ENCODE results near the gene HHIPL1. TPM values are rescaled to one million over a fixed set of nuclear protein-coding genes. Genes with fewer than 3 reads are reported as not detected.

Gene HHIPL1
- total RNA-seq, 1 experiment from 2014 or later, result 2.1 TPM

- Histone ChIP-seq H3K36me3 (ENCODE audit: control insufficient read depth, insufficient read depth, low read length) (no peaks in the 10 kb centered on the region), H3K4me3 (ENCODE audit: low read depth in 2 of 2, low read length in 2 of 2) (no peak overlapping the region), H3K27ac (ENCODE audit: low read length) (no peak overlapping the region), H3K9me3 (ENCODE audit: control insufficient read depth, insufficient read depth, low read depth, low read length) (no peaks in the 10 kb centered on the region), H3K27me3 (ENCODE audit: control insufficient read depth, insufficient read depth, low read length) (peaks cover 2% of the 10 kb centered on the region), H3K4me1 (ENCODE audit: control insufficient read depth, insufficient read depth, low read length) (no peaks in the 10 kb centered on the region)
- no peak for DNase-seq (ENCODE audit: low read depth, low spot score)
- intact Hi-C loops (cut with micrococcal nuclease; ENCODE audit: unreplicated experiment) (no loop called here), in situ Hi-C loops (cut with HindIII; ENCODE audit: low pct_unique_long_range_greater_than_20kb, low sequenced_read_pairs) (no loop called here)
- ATAC-seq, result no peak
- no peak for TF ChIP-seq REST (IDR thresholded peaks at IDR 0.05; ENCODE audit: insufficient read depth in 1 of 2, low read depth in 2 of 2, low read length in 1 of 2)
- TF ChIP-seq SIN3A (IDR thresholded peaks at IDR 0.05; ENCODE audit: borderline replicate concordance, insufficient read depth, low read depth, low read length), result no peak
- no peak for TF ChIP-seq POLR2AphosphoS5 (IDR thresholded peaks at IDR 0.05; ENCODE audit: low read depth, low read length)
- TF ChIP-seq TCF7L2 (IDR thresholded peaks at IDR 0.05; ENCODE audit: low read depth, low read length), result no peak
- TF ChIP-seq, protein P1, sequence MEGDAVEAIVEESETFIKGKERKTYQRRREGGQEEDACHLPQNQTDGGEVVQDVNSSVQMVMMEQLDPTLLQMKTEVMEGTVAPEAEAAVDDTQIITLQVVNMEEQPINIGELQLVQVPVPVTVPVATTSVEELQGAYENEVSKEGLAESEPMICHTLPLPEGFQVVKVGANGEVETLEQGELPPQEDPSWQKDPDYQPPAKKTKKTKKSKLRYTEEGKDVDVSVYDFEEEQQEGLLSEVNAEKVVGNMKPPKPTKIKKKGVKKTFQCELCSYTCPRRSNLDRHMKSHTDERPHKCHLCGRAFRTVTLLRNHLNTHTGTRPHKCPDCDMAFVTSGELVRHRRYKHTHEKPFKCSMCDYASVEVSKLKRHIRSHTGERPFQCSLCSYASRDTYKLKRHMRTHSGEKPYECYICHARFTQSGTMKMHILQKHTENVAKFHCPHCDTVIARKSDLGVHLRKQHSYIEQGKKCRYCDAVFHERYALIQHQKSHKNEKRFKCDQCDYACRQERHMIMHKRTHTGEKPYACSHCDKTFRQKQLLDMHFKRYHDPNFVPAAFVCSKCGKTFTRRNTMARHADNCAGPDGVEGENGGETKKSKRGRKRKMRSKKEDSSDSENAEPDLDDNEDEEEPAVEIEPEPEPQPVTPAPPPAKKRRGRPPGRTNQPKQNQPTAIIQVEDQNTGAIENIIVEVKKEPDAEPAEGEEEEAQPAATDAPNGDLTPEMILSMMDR (IDR thresholded peaks at IDR 0.05), result no peak
- CTCF ChIA-PET, result no interaction called here
- no TSS peak for BruUV-seq (replicated peaks)
- POLR2A ChIA-PET, result no interaction called here
These were observed 44.6 kb downstream of the HHIPL1 start for GRCh38 chr14:99689266-99690236.

DNA sequence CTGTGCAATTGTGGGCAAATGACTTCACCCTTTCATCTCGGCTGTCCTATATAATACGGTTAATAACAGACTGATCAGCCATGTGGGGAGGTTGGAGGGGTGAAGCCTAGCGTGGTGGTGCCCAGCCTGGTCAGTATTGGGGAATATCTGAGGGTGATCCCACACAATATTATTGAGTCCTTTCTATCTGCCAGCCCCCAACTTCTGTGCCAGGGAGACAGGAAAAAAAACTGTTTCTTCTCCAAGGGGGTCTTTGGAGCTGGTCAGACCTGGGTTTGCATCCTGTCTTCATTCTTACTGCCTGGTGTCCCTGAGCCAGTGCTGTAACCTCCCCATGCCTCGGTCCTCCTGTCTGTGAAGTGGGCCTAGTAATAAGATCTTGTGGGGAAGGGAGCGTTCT, 45.7 kb downstream of the HHIPL1 start:
- intact Hi-C loops (cut with micrococcal nuclease; ENCODE audit: unreplicated experiment), result no loop called here
- no peak overlapping the region for H3K27ac ChIP-seq (ENCODE audit: low read length)
- TF ChIP-seq REST (IDR thresholded peaks at IDR 0.05; ENCODE audit: insufficient read depth in 1 of 2, low read depth in 2 of 2, low read length in 1 of 2), result no peak
- no peak for TF ChIP-seq SIN3A (IDR thresholded peaks at IDR 0.05; ENCODE audit: borderline replicate concordance, insufficient read depth, low read depth, low read length)
- no peak for TF ChIP-seq TCF7L2 (IDR thresholded peaks at IDR 0.05; ENCODE audit: low read depth, low read length)
- no peak for TF ChIP-seq POLR2AphosphoS5 (IDR thresholded peaks at IDR 0.05; ENCODE audit: low read depth, low read length)
- TF ChIP-seq, protein P1 (IDR thresholded peaks at IDR 0.05), result no peak
- H3K27me3 ChIP-seq (ENCODE audit: control insufficient read depth, insufficient read depth, low read length), result peaks cover 2% of the 10 kb centered on the region
- ATAC-seq (no peak), DNase-seq (ENCODE audit: low read depth, low spot score) (no peak)
- H3K4me3 ChIP-seq (ENCODE audit: low read depth in 2 of 2, low read length in 2 of 2), result no peak overlapping the region
- H3K4me1 ChIP-seq (ENCODE audit: control insufficient read depth, insufficient read depth, low read length), result no peaks in the 10 kb centered on the region
- no TSS peak for BruUV-seq (replicated peaks)
- ChIA-PET CTCF (no interaction called here), POLR2A (no interaction called here)
- H3K36me3 ChIP-seq (ENCODE audit: control insufficient read depth, insufficient read depth, low read length), result no peaks in the 10 kb centered on the region
- in situ Hi-C loops (cut with HindIII; ENCODE audit: low pct_unique_long_range_greater_than_20kb, low sequenced_read_pairs), result no loop called here
- H3K9me3 ChIP-seq (ENCODE audit: control insufficient read depth, insufficient read depth, low read depth, low read length), result no peaks in the 10 kb centered on the region
